GM12878 (cell line): Measurements from ENCODE around the gene TCOF1. TPM values are rescaled to one million over a fixed set of nuclear protein-coding genes. Genes with fewer than 3 reads are reported as not detected.

Experiments used
- CBX5 ChIP-seq: sonication (generic); IDR thresholded peaks from 2 replicates; pipeline ENCODE4 v1.6.1; 2016; ENCODE audit warnings: low read depth, moderate library complexity, mild to moderate bottlenecking, inconsistent platforms
- GATAD2B ChIP-seq: fragments of 450-650 bp; conservative IDR thresholded peaks from 2 replicates; pipeline ENCODE4 v1.6.1; 2017; ENCODE audit warnings: low read depth, mild to moderate bottlenecking, moderate library complexity
- IRF5 ChIP-seq: fragments of 450-650 bp; IDR thresholded peaks from 2 replicates; pipeline ENCODE4 v1.6.1; 2017; ENCODE audit warnings: borderline replicate concordance
- LARP7 ChIP-seq: fragments of 450-650 bp; IDR thresholded peaks from 2 replicates; pipeline ENCODE4 v1.6.1; 2017; ENCODE audit warnings: mild to moderate bottlenecking
- MEF2B ChIP-seq: fragments of 450-650 bp; IDR thresholded peaks from 2 replicates; pipeline ENCODE4 v1.6.1; 2018; ENCODE audit warnings: mild to moderate bottlenecking, moderate library complexity; ENCODE audit not compliant: partially characterized antibody, poor library complexity, severe bottlenecking
- POU2F2 ChIP-seq: IDR thresholded peaks from 3 replicates; pipeline ENCODE4 v1.6.1; 2011; ENCODE audit warnings: low read depth, mild to moderate bottlenecking, low read length, borderline replicate concordance
- SUPT20H ChIP-seq: IDR thresholded peaks from 2 replicates; pipeline ENCODE4 v1.6.1; 2011; ENCODE audit warnings: low read depth, mild to moderate bottlenecking, low read length, moderate library complexity, borderline replicate concordance; ENCODE audit not compliant: control insufficient read depth
- ZNF217 ChIP-seq: fragments of 450-650 bp; IDR thresholded peaks from 2 replicates; pipeline ENCODE4 v1.6.1; 2017; ENCODE audit warnings: antibody characterized with exemption, mild to moderate bottlenecking
- ZNF274 ChIP-seq: IDR thresholded peaks from one replicate; pipeline ENCODE4 v1.8.0; 2011; ENCODE audit not compliant: insufficient read length, insufficient read depth
- polyA plus RNA-seq, 11 experiments: library from polyadenylated mRNA; depleted of rRNA in 4 of 11; unstranded in 6 of 11; stranded (reverse) in 5 of 11; fragments of >200 nt; fragmentation: Nextera tagmentation in 4 of 11; fragmentation: Illumina TruSeq in 1 of 11; extraction: Ambion mirVana in 4 of 11; extraction: Trizol in 1 of 11; gene quantifications; 1 replicate in 1 of 11; 2 replicates in 10 of 11; pipeline versions ENCODE4 v1.2.1 to v1.2.3, GENCODE V29; 2011 to 2016; ENCODE audit warnings: inconsistent platforms in 2 of 11, missing spikeins in 2 of 11, low read depth in 1 of 11
- total RNA-seq, 4 experiments: library from RNA; depleted of rRNA in 3 of 4; stranded (reverse); fragments of >200 nt in 3 of 4; fragmentation: Illumina TruSeq in 1 of 4; extraction: Trizol in 1 of 4; gene quantifications; 2 replicates each; pipeline versions ENCODE4 v1.2.1 to v1.2.3, GENCODE V29; 2013 to 2021
- TF ChIP-seq, protein P1 (sequence below): IDR thresholded peaks from 2 replicates; pipeline ENCODE4 v1.6.1; 2011; ENCODE audit warnings: borderline replicate concordance, low read depth, mild to moderate bottlenecking, moderate library complexity, low read length; ENCODE audit not compliant: insufficient read depth, poor library complexity, severe bottlenecking

The TCOF1 gene
- total and polyA plus RNA-seq, 10 of the 15 experiments (the other 5 are each of a cell fraction or from before 2014, with no cell fraction given), result 8.7 to 83.9 (median 38.9) TPM

DNA sequence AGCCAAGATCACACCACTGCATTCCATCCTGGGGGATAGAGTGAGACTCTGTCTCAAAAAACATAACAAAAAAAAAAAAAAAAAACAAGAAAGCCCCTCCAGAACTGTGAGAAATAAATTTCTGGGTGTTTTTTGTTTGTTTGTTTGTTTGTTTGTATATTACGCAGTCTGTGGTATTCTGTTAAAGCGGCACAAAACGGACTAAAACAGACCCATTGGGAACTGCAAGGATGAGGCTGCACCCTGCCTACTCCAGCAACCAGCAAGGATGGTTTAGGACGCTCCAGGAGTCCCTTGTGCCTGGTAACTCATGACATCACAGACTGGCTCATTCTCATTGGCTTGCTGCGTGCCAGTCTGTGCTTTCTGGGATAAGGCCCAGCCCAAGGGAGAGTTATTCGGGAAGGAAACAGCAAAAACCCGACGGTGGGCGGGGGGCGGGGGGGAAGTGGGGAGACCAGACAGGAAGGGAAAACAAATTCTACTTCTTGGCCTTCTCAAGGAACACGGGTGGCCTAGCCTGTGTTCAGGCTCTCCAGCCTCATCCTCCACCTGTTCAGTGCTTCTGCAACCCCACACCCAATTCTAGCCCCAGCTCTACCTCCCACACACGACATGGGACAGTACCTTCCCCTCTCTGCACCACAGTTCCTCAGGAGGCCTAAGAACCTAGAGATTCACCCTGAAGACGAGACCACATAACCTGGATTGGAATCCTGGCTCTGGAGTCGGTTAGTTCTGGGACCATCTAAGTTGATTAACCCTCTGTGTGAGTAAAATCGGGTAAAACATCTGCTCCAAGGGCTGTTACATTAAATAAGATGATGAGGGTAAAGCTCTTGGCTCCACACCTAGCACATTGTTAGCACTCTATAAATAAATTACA, 52.4 kb downstream of the TCOF1 start (continued):
- peak; percentile 94 for TF ChIP-seq LARP7
- TF ChIP-seq CBX5, result no peak
- no peak for TF ChIP-seq ZNF217
- peak; percentile 89; the same call in 2 of the 3 replicates for TF ChIP-seq POU2F2
- TF ChIP-seq, protein P1, sequence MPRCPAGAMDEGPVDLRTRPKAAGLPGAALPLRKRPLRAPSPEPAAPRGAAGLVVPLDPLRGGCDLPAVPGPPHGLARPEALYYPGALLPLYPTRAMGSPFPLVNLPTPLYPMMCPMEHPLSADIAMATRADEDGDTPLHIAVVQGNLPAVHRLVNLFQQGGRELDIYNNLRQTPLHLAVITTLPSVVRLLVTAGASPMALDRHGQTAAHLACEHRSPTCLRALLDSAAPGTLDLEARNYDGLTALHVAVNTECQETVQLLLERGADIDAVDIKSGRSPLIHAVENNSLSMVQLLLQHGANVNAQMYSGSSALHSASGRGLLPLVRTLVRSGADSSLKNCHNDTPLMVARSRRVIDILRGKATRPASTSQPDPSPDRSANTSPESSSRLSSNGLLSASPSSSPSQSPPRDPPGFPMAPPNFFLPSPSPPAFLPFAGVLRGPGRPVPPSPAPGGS, result no peak
- TF ChIP-seq ZNF274, result no peak
- no peak for TF ChIP-seq MEF2B
- TF ChIP-seq GATAD2B, result 0 out of 2 replicates have a peak, but pooled peaks have one; percentile 62
- TF ChIP-seq IRF5, result no peak
- TF ChIP-seq SUPT20H, result no peak
